ENCODE data around the gene PERCC1. TPM values are rescaled to one million over a fixed set of nuclear protein-coding genes. Genes with fewer than 3 reads are reported as not detected.

The PERCC1 gene
- total RNA-seq, 2 experiments from 2014 or later = 0.30 TPM; not detected in 1

DNA sequence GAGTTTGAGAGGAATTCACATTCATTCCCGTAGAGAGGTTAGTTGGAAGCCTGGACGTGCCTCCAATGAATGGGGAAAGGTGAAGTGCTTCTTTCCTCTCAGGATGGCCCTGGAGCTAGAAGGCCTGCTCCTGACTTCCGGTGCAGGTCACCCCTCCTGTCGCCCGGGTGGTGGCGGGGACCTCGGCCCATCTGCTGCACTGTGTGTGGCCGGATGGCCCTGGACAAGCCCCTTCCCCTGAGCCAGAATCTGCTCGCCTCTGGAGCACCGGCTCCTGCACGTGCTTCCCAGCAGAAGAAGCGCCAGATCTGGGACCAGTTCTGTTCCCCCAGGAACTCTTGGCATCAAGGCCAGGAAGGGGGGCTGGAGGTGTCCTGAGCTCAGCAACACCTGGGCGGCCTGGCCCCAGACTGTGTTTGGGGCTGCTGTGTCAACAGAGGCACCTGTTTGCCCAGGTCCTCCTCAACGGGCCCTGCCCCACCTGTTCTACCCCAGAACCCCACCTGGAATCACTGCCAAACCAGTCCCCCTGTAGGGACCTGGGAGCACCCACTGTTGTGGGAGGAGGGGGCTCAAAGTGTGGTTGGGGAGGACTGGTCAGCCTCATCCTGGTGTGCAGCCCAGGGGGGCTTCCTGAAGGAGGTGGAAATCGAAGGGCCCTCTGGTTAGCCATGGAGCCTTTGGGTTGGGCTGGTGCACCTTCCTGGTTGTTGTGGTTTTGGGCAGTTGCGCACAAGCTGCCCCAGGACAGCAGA, 5.1 kb upstream of the PERCC1 start:
- peaks cover 6% of the 10 kb centered on the region for H3K4me1 Mint-ChIP-seq (ENCODE audit: low read depth)
- no peak overlapping the region for H3K4me3 Mint-ChIP-seq
- DNase-seq (no peak), ATAC-seq (ENCODE audit: poor library complexity) (no peak)
- intact Hi-C loops (cut with DNase I, micrococcal nuclease) = loop anchor here in 1 of 2 experiments (10.0 kb wide), 1 partner anchor 49 kb away; the partner anchor contains the start of gene CLCN7
- ChIA-PET POLR2A (interaction anchor here (1.9 kb wide), 1 partner anchor 108 kb away, joined by 7 read pairs; the partner anchor contains the start of gene TMEM204), CTCF (no interaction called here)
- TF ChIP-seq, protein P1, sequence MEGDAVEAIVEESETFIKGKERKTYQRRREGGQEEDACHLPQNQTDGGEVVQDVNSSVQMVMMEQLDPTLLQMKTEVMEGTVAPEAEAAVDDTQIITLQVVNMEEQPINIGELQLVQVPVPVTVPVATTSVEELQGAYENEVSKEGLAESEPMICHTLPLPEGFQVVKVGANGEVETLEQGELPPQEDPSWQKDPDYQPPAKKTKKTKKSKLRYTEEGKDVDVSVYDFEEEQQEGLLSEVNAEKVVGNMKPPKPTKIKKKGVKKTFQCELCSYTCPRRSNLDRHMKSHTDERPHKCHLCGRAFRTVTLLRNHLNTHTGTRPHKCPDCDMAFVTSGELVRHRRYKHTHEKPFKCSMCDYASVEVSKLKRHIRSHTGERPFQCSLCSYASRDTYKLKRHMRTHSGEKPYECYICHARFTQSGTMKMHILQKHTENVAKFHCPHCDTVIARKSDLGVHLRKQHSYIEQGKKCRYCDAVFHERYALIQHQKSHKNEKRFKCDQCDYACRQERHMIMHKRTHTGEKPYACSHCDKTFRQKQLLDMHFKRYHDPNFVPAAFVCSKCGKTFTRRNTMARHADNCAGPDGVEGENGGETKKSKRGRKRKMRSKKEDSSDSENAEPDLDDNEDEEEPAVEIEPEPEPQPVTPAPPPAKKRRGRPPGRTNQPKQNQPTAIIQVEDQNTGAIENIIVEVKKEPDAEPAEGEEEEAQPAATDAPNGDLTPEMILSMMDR (IDR thresholded peaks at IDR 0.05) = no peak
- no peaks in the 10 kb centered on the region for H3K36me3 ChIP-seq (ENCODE audit: insufficient read depth, low read length)
- no peak overlapping the region for H3K4me3 ChIP-seq (ENCODE audit: low read length)
- H3K27ac Mint-ChIP-seq = no peak overlapping the region
- peaks cover 19% of the 10 kb centered on the region for H3K4me1 ChIP-seq (ENCODE audit: insufficient read depth, low read length)
- H3K27me3 Mint-ChIP-seq = no peaks in the 10 kb centered on the region
- peaks cover 4% of the 10 kb centered on the region for H3K36me3 Mint-ChIP-seq (ENCODE audit: low read depth)
- no peaks in the 10 kb centered on the region for H3K27me3 ChIP-seq (ENCODE audit: control insufficient read depth in 1 of 2, insufficient read depth in 2 of 2, low read length in 2 of 2)
- H3K9me3 Mint-ChIP-seq = no peaks in the 10 kb centered on the region
- no peaks in the 10 kb centered on the region for H3K9me3 ChIP-seq (ENCODE audit: control insufficient read depth in 1 of 2, insufficient read depth in 1 of 2, low read length in 2 of 2)
- no peak overlapping the region for H3K27ac ChIP-seq (ENCODE audit: low read depth in 1 of 2, low read length in 2 of 2)

DNA sequence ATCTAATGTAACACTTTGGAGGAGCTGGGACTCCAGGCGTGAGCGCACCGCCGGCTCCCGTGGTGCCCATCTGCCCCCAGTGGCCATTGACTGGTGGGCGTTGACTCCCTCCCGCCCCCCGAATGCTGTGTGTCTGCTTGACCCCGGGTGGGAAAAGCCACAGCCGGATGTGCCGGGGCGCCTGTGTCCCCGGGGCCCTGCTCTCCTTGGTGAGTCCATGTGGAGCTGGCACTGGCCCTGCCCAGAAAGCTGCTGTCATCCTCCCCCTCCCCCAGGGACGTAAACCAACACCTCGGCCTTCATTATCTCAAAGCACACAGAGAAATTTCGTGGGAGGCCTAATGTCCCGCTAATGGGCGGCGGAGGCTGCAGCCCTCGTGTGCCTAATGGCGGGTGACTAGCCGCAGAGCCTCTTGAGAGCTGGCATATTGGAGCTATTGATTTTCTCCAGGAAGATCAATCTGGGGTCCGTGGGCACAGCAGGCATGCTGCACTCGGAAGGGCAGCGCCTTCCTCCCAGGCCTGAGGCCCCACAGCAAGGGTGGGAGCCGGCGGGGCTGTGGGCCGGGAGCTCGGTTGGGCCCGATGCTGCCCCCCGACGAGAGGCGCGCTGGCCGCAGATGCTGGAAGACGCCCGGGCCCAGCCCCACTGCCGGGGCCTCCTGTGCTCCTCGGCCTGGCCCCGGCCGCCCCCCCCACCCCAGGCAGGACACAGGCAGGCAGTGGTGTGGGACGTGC, 4.0 kb upstream of the PERCC1 start:
- Histone ChIP-seq H3K4me1 (ENCODE audit: insufficient read depth, low read length) (peaks cover 9% of the 10 kb centered on the region), H3K4me3 (ENCODE audit: low read length) (no peak overlapping the region), H3K27ac (ENCODE audit: low read depth in 1 of 2, low read length in 2 of 2) (no peak overlapping the region), H3K36me3 (ENCODE audit: insufficient read depth, low read length) (no peaks in the 10 kb centered on the region), H3K9me3 (ENCODE audit: control insufficient read depth in 1 of 2, insufficient read depth in 1 of 2, low read length in 2 of 2) (no peaks in the 10 kb centered on the region), H3K27me3 (ENCODE audit: control insufficient read depth in 1 of 2, insufficient read depth in 2 of 2, low read length in 2 of 2) (no peaks in the 10 kb centered on the region)
- POLR2A ChIA-PET = interaction anchor here (1.1 to 1.9 kb wide), 2 partner anchors 107 to 251 kb away, joined by 3 to 7 read pairs; partner anchors contain the start of genes JPT2 and TMEM204
- Mint-ChIP-seq H3K9me3 (no peaks in the 10 kb centered on the region), H3K27ac (no peak overlapping the region), H3K27me3 (no peaks in the 10 kb centered on the region), H3K4me1 (ENCODE audit: low read depth) (no peaks in the 10 kb centered on the region), H3K36me3 (ENCODE audit: low read depth) (no peaks in the 10 kb centered on the region), H3K4me3 (no peak overlapping the region)
- TF ChIP-seq, protein P1 (IDR thresholded peaks at IDR 0.05) = no peak
- CTCF ChIA-PET = no interaction called here
- intact Hi-C loops (cut with DNase I, micrococcal nuclease) = loop anchor here in 1 of 2 experiments (10.0 kb wide), 1 partner anchor 48 kb away; the partner anchor contains the start of gene CLCN7
- DNase-seq (no peak), ATAC-seq (ENCODE audit: poor library complexity) (no peak)

DNA sequence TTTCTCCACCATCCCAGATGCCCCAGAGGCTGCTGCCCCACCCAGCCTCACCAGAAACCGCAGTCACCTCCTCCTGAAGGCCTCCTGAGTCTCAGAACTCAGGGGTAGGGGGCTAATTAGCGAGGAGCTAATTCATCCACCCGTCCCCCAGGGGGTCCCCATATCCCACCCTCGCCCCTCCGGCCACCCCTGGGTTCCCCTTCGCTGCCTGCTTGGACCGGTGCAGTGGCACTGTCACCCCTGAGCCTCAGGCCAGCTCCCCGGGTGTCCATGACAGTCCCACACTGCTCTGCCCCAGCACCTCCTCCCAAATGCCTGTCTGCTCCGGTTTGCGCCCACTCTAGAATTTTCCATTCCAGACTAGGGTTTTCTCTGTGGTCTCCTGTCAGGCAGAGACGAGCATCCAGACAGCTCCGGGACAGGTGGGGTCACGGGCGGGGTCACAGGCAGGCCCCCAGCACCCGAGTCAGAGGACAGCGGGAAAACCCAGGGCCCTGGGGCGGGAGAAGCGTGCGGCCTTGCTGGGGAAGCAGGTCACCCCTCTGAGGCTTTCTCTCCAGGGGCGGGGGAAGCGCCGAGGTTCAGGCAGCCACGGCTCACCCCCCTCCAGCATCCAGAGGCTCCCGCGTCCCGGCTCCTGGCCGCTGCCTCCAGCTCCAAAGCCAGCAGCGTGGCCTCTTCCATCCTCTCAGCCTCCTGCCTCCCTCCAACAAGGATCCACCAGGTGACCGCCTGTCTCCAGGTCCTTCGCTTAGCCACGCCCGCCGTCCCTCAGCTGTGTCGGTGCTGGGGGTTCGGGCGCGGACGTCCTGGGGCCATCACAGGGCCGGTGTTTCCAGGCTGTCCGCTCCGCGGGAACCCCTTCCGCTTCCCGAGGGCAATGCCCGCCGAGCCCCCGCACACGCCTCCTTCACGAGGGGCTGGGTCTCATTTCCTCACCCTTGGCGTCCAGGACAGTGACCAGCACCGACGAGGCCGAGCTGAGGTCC, 3.1 kb upstream of the PERCC1 start:
- Mint-ChIP-seq H3K27ac (no peak overlapping the region), H3K36me3 (ENCODE audit: low read depth) (no peaks in the 10 kb centered on the region), H3K9me3 (no peaks in the 10 kb centered on the region), H3K4me1 (ENCODE audit: low read depth) (no peaks in the 10 kb centered on the region), H3K27me3 (no peaks in the 10 kb centered on the region), H3K4me3 (no peak overlapping the region)
- Histone ChIP-seq H3K27ac (ENCODE audit: low read depth in 1 of 2, low read length in 2 of 2) (no peak overlapping the region), H3K4me3 (ENCODE audit: low read length) (no peak overlapping the region), H3K27me3 (ENCODE audit: control insufficient read depth in 1 of 2, insufficient read depth in 2 of 2, low read length in 2 of 2) (peaks cover 0 to 2% of the 10 kb centered on the region in 2 experiments), H3K4me1 (ENCODE audit: insufficient read depth, low read length) (peaks cover 14% of the 10 kb centered on the region), H3K36me3 (ENCODE audit: insufficient read depth, low read length) (no peaks in the 10 kb centered on the region), H3K9me3 (ENCODE audit: control insufficient read depth in 1 of 2, insufficient read depth in 1 of 2, low read length in 2 of 2) (no peaks in the 10 kb centered on the region)
- ATAC-seq (ENCODE audit: poor library complexity) (no peak), DNase-seq (no peak)
- ChIA-PET CTCF (no interaction called here), POLR2A (interaction anchor here (1.1 to 1.9 kb wide), 2 partner anchors 106 to 250 kb away, joined by 3 to 7 read pairs; partner anchors contain the start of genes JPT2 and TMEM204)
- TF ChIP-seq, protein P1 (IDR thresholded peaks at IDR 0.05) = no peak
- intact Hi-C loops (cut with DNase I, micrococcal nuclease) = loop anchor here in 1 of 2 experiments (10.0 kb wide), 1 partner anchor 47 kb away; the partner anchor contains the start of gene CLCN7
